Measurements from ENCODE around the gene CELSR3. TPM values are rescaled to one million over a fixed set of nuclear protein-coding genes. Genes with fewer than 3 reads are reported as not detected.

Gene CELSR3
- total and polyA plus RNA-seq, 2 experiments from 2014 or later: 3.1 to 5.9 TPM

DNA sequence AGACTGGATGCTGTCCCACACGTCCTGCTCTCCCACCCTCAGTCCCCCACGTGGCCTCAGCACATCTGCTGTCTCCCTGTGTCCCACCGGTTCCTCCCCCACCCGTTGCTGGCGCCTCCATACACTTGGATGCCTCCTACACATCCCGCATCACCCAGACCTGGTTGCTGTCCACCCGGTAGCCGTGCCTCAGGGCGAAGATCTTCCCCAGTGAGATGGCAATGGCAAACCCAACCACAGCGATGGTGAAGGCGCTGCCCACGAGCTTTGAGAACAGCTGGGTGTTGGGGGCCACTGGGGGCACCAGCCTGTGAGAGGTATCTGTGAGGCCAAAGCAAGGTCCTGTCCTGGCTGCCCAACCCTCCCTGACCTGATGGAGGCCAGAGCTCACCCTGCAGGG, 31.9 kb downstream of the CELSR3 start:
- Histone ChIP-seq H3K27ac (no peak overlapping the region), H3K36me3 (peaks cover 12% of the 10 kb centered on the region), H3K4me1 (ENCODE audit: low read depth) (peaks cover 7% of the 10 kb centered on the region), H3K9me3 (ENCODE audit: low read depth) (no peaks in the 10 kb centered on the region), H3K27me3 (no peaks in the 10 kb centered on the region), H3K4me3 (no peak overlapping the region)
- TF ChIP-seq, protein P1, sequence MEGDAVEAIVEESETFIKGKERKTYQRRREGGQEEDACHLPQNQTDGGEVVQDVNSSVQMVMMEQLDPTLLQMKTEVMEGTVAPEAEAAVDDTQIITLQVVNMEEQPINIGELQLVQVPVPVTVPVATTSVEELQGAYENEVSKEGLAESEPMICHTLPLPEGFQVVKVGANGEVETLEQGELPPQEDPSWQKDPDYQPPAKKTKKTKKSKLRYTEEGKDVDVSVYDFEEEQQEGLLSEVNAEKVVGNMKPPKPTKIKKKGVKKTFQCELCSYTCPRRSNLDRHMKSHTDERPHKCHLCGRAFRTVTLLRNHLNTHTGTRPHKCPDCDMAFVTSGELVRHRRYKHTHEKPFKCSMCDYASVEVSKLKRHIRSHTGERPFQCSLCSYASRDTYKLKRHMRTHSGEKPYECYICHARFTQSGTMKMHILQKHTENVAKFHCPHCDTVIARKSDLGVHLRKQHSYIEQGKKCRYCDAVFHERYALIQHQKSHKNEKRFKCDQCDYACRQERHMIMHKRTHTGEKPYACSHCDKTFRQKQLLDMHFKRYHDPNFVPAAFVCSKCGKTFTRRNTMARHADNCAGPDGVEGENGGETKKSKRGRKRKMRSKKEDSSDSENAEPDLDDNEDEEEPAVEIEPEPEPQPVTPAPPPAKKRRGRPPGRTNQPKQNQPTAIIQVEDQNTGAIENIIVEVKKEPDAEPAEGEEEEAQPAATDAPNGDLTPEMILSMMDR (IDR thresholded peaks at IDR 0.05; ENCODE audit: low read depth, low read length): no peak
- no peak for DNase-seq (ENCODE audit: low read depth in 1 of 2, low spot score in 1 of 2)

- no peak overlapping the region for H3K4me3 ChIP-seq
- H3K27ac ChIP-seq: no peak overlapping the region
- no peak for DNase-seq (ENCODE audit: low read depth in 1 of 2, low spot score in 1 of 2)
- no peaks in the 10 kb centered on the region for H3K27me3 ChIP-seq
- H3K4me1 ChIP-seq (ENCODE audit: low read depth): peaks cover 7% of the 10 kb centered on the region
- H3K36me3 ChIP-seq: peaks cover 12% of the 10 kb centered on the region
- TF ChIP-seq, protein P1 (IDR thresholded peaks at IDR 0.05; ENCODE audit: low read depth, low read length): no peak
- no peaks in the 10 kb centered on the region for H3K9me3 ChIP-seq (ENCODE audit: low read depth)
These were observed 32.3 kb downstream of the CELSR3 start for GRCh38 chr3:48630407-48630806.

DNA sequence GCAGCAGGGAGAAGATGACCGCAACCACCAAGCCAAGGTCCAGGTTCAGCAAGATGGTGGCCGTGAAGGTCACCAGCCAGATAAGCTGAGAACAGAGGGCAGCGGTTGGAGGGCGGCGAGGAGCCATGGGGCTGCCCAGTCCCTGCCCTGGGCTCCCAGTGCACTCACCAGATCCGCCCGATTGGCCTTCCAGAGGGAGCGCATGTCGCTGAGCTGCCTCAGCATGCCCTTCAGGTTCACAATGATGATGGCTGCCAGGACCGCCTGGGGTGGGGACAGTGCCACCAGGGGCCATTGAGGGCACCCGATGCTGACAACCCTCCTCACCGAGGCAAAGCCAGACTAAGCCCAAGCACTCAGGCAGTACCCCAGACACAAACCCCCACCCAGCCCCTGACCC, 32.8 kb downstream of the CELSR3 start:
- TF ChIP-seq, protein P1 (IDR thresholded peaks at IDR 0.05; ENCODE audit: low read depth, low read length): no peak
- DNase-seq (ENCODE audit: low read depth in 1 of 2, low spot score in 1 of 2): no peak

DNA sequence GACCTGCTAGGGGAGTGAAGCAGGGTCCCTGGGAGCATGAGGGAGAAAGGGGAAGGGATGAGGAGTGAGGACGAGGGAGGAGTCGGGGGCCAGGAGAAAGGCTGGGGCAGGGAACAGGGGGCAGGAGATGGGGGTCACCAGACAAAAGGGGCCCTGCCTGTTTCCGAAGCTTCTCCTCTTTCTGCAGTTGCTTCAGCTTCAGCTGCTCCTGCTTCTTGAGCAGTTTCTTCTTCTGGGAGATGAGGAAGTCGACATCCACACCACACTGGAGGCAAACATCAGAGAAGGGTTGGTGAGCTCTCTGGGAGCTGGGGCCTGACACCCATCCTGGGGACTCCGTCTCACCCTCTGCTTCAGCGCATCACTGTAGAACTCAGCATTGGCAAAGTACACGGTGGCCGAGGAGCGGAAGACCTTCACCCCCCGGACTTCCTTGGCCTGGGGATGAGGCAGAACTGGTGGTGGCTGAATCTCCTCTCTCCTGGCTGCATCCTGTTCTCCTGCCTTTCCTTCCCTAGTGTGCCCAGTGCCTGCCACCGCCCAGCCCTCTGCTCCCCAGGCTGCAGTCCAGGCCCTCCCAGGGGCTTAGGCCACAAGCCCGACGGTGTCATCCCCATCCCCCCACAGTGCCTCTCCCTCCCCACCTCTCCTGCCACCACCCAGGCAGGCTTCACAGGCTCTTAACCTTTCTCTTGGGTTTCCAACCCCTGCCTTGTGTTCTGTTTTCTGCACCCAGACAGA, 34.2 kb downstream of the CELSR3 start:
- Histone ChIP-seq H3K36me3 (peaks cover 12% of the 10 kb centered on the region), H3K27me3 (no peaks in the 10 kb centered on the region), H3K9me3 (ENCODE audit: low read depth) (no peaks in the 10 kb centered on the region)

More for the DNA sequence above, 32.8 kb downstream of the CELSR3 start:
- Histone ChIP-seq H3K36me3 (peaks cover 12% of the 10 kb centered on the region), H3K27me3 (no peaks in the 10 kb centered on the region), H3K4me3 (no peak overlapping the region), H3K9me3 (ENCODE audit: low read depth) (no peaks in the 10 kb centered on the region), H3K4me1 (ENCODE audit: low read depth) (peaks cover 7% of the 10 kb centered on the region), H3K27ac (no peak overlapping the region)

GRCh38 chr3:48625600-48625999, 37.1 kb downstream of the CELSR3 start:
- TF ChIP-seq, protein P1 (IDR thresholded peaks at IDR 0.05; ENCODE audit: low read depth, low read length): no peak
- DNase-seq (ENCODE audit: low read depth in 1 of 2, low spot score in 1 of 2): no peak
- Histone ChIP-seq H3K36me3 (peaks cover 12% of the 10 kb centered on the region), H3K4me1 (ENCODE audit: low read depth) (no peaks in the 10 kb centered on the region), H3K27ac (no peak overlapping the region), H3K9me3 (ENCODE audit: low read depth) (no peaks in the 10 kb centered on the region), H3K4me3 (no peak overlapping the region), H3K27me3 (no peaks in the 10 kb centered on the region)

More for the DNA sequence above, 34.2 kb downstream of the CELSR3 start:
- no peaks in the 10 kb centered on the region for H3K4me1 ChIP-seq (ENCODE audit: low read depth)
- no peak for DNase-seq (ENCODE audit: low read depth in 1 of 2, low spot score in 1 of 2)
- TF ChIP-seq, protein P1 (IDR thresholded peaks at IDR 0.05; ENCODE audit: low read depth, low read length): no peak
- H3K4me3 ChIP-seq: no peak overlapping the region
- H3K27ac ChIP-seq: no peak overlapping the region
